ENCODE measurements around the gene SBNO2.

Gene SBNO2

DNA sequence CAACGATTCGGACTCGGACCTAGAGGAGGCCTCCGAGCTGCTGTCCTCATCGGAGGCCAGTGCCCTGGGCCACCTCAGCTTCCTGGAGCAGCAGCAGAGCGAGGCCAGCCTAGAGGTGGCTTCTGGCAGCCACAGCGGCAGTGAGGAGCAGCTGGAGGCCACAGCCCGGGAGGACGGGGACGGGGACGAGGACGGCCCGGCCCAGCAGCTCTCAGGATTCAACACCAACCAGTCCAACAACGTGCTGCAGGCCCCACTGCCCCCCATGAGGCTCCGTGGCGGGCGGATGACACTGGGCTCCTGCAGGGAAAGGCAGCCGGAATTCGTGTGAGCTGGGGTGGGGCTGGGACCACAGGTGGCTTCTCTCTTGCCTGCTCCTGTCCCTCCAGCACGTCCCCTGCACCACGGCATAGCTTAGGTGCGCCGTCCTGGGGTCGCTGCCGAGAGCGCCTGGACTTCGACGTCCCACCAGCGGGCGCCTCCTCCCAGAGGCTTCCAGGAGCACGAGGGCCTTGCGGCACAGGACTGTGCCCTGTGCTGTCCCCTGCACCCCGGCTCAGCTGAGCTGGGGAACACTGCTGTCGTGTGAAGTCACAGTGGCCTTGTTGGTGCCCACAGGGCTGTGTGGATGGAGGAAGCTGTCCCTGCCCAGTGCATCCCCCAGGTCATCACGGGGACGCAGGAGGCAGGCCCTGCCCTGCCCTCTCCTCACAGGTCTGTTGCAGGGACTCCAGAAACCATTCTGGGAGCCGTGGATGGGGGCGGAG lies 88.2 kb downstream of the SBNO2 start:
- DNase-seq, result no peak

DNA sequence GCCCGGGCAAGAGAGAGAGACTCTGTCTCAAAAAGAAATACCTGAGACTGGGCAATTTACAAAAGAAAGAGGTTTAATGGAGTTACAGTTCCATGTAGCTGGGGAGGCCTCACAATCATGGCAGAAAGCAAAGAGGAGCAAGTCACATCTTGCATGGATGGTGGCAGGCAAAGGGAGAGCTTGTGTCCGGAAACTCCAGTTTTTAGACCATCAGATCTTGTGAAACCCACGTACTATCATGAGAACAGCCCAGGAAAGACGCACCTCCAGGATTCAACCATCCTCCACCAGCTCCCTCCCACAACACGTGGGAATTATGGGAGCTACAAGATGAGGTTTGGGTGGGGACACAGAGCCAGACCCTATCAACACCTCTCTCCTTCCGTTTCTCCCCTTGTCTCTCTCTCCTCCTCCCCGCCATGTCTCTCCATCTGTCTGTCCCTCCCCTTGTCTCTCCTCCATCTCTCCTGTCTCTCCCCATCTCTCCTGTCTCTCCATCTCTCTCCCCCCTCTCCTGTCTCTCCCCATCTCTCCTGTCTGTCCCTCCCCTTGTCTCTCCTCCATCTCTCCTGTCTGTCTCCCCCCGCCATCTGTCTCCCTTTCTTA lies 88.9 kb downstream of the SBNO2 start:
- no peak for DNase-seq

DNA sequence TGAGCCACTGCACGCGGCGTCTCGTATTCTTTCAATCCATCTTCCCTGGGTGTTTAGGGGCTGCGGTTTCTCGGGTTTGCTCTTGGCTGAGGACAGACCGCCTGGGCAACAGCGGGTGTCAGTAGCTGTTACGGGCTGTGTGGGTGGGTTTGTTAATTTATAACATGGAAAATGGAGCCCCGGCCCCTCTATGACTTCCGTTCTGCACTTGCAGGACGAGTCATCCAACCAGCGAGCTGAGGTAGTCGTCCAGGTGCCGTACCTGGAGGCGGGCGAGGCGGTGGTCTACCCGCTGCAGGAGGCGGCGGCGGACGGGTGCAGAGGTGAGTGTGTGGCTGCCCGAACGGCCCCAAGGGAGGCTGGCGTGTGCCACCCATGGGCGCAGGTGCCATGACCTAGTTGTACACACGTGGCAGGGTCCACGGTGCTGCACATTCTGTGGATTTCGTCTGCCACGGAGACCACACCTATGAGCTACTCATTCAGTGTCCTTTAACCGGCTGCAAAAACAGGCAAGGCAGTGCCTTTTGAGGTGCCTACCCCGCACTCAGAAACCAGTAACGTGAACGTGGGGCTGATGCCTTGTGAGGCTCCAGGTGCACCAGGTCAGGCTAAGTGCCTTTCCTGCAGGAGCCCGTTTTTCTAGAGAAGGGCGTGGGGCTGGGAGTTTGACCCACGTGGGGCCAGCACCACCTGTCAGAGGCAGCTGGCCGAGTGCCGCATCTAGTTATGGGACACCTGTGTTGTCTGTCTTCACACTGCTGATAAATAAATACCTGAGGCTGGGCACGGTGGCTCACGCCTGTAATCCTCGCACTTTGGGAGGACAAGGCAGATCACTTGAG lies 89.8 kb downstream of the SBNO2 start:
- no peak for DNase-seq

DNA sequence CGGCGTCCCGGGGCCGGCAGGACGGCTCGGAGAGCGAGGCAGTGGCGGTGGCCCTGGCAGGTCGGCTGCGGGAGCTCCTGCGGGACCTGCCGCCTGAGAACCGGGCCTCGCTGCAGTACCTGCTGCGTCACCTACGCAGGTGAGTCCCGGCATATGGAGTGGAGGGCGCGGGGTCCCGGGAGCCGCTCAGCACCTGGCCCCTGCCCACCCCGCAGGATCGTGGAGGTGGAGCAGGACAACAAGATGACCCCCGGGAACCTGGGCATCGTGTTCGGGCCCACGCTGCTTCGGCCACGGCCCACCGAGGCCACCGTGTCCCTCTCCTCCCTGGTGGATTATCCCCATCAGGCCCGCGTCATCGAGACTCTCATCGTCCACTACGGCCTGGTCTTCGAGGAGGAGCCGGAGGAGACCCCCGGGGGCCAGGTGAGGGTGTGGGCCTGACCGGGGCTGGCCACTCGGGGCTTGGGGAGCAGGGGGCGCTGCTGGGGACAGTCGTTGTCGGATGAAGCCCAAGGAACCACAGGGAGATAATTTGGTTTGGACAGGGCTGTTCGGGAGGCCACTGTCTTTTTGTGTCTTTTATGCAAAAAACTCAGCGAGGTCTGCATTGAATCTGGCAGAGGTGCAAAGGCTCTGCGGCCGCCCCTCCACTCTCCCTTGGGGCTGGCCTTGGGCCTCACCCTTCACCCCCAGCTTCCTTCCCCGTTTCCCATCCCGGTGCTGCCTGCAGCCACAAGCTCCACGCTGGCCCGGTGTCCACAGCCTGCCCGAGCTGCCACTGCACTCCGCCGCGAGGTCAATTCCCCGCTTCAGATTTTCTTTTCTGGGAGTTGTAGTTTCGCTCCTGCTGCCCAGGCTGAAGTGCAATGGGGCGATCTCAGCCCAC lies 90.9 kb downstream of the SBNO2 start:
- no peak for DNase-seq

DNA sequence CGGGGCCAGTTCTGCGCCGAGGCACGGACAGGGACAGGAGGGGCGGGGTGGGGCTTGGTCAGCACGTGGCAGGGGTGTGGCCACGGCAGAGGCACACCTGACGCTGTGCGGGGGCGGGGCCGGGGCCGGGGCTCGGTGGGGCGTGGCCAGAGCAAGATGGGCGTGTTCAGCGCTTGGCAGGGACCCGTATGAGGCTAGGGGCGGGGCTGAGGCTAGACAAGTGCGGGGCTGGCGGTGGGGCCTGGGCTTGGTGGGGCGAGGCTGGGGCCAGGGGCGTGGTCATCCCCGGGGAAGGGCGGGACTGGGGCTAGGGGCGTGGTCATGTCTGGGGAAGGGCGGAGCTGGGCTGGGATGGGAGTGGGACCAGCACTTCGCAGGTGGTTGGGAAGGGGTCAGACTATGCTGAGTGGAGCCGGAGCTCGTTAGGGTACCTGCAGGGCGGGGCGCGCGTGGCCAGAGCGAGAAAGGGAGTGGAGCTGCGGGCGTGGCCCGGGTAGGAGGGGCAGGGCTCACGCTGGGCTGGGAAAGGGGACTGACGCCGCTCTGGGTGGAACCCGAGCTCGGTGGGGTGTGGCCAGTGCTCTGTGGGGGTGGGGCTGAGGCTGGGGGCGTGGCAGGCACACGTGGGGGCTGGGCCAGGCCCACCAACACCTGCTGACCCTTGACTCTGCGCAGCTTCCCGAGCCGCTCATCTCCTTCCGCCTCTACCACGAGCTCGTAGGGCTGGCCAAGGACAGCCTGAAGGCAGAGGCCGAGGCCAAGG lies 91.7 kb downstream of the SBNO2 start:
- peak; percentile 68 to 86 for DNase-seq

DNA sequence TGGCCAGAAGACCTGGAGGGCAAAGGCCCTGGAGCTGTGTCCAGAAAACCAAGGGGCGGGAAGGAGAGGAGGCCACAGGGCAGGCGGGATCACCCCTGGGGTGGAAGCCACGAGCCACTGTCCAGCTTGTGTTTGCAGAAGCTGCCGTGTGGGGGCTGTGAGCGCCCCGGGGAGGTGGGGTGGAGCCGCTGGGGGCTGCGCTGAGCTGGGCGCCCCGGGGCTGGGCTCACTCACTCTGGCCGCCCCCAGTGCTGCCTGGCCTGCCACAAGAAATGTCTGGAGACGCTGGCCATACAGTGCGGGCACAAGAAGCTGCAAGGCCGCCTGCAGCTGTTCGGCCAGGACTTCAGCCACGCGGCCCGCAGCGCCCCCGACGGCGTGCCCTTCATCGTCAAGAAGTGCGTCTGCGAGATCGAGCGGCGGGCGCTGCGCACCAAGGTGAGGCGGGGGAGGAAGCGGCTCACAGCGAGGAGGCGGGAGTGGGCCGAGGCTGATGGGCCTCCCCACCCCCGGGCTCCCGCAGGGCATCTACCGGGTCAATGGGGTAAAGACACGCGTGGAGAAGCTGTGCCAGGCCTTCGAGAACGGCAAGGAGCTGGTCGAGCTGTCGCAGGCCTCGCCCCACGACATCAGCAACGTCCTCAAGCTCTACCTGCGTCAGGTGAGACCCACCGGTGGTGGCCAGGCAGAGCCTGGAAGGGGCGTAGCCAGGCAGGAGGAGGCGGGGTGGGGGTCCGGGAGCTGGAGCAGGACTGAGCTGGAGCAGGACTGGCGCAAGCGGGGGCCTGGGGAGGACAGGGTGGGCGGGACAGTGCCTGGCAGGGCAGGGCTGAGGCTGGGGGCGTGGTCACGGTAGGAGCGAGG lies 92.5 kb downstream of the SBNO2 start:
- no peak for DNase-seq

GRCh38 chr19:1080360-1081161 lies 93.5 kb downstream of the SBNO2 start:
- DNase-seq, result no peak

DNA sequence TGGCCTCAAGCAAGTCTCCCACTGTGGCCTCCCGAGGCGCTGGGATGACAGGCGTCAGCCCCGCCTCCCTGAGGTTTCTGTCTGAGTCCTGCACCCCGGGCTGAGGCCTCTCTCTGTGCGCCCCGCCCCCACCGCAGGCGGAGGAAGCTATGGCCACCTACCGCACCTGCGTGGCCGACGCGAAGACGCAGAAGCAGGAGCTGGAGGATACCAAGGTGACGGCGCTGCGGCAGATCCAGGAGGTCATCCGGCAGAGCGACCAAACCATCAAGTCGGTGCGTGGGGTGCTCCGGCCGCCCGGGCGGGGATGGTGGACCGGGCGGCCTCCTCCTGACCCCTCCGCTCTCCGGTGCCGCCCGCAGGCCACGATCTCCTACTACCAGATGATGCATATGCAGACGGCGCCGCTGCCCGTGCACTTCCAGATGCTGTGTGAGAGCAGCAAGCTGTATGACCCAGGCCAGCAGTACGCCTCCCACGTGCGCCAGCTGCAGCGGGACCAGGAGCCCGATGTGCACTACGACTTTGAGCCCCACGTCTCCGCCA lies 94.4 kb downstream of the SBNO2 start:
- DNase-seq, result no peak

GRCh38 chr19:1076951-1077350 lies 97.1 kb downstream of the SBNO2 start:
- peak in 1 of 2 experiments; percentile 39 for DNase-seq

- no peak for DNase-seq
Observed at GRCh38 chr19:1076046-1076386, 98.1 kb downstream of the SBNO2 start.

- peak; percentile 83 to 92 for DNase-seq
Observed at GRCh38 chr19:1074544-1075283, 99.4 kb downstream of the SBNO2 start.

GRCh38 chr19:1073956-1074517 lies 100.0 kb downstream of the SBNO2 start:
- DNase-seq, result no peak

- DNase-seq, result no peak
Observed at GRCh38 chr19:1073063-1073955, 100.8 kb downstream of the SBNO2 start.

DNA sequence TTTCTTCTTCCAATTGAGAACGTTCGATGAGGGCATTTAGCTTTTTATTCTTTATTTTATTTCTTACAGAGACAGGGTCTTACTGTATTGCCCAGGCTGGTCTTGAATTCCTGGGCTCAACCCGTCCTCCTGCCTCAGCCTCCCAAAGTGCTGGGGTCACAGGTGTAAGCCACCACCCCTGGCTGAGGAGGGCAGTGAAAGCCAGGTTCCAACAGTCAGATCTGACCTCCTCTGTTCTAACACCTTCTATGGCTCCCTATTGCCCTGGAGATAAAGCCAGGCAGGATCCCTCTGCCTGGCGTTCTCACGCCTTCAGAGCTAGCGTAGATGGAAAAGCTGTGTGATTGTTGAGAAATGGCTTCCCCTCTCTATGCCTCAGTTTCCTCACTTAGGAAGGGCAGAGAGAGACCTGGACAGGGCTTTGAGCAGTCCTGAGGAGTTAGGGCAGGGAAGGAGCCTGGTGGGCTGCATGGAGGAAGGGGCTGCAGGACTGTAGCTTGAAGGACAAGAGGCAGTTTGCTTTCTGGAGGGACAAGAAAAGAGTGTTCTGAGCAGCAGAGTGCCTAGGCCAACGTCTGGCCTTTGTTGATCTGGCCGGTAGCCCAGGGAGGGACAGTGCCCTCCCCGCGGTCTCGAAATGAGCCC lies 101.6 kb downstream of the SBNO2 start:
- no peak for DNase-seq

GRCh38 chr19:1070931-1071791 lies 102.9 kb downstream of the SBNO2 start:
- no peak for DNase-seq

DNA sequence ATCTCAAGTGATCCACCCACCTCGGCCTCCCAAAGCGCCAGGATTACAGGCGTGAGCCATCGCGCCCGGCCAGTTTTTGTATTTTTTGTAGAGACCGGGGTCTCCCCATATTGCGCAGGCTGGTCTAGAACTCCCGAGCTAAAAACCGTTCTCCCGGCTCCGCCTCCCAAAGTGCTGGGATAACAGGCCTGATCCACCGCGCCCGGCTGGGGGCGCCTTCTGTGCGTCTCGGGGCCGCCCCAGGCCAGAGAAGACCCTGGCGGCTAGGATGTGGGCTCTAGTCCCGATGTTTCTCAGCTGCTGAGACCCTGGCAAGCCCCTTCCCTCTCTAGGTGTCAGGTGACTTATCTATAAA lies 103.5 kb downstream of the SBNO2 start:
- no peak for DNase-seq

Data from NCI-H2081 (cell line).